Measurements from ENCODE around the gene PRR11.
A peak's percentile ranks its signal among the peaks of the same experiment; 100 is the strongest.
"Not testable (repeated sequence)": the region's sequence is repeated elsewhere in the genome, so short reads cannot be mapped to it uniquely, and the experiment has no call there.

Gene PRR11

DNA sequence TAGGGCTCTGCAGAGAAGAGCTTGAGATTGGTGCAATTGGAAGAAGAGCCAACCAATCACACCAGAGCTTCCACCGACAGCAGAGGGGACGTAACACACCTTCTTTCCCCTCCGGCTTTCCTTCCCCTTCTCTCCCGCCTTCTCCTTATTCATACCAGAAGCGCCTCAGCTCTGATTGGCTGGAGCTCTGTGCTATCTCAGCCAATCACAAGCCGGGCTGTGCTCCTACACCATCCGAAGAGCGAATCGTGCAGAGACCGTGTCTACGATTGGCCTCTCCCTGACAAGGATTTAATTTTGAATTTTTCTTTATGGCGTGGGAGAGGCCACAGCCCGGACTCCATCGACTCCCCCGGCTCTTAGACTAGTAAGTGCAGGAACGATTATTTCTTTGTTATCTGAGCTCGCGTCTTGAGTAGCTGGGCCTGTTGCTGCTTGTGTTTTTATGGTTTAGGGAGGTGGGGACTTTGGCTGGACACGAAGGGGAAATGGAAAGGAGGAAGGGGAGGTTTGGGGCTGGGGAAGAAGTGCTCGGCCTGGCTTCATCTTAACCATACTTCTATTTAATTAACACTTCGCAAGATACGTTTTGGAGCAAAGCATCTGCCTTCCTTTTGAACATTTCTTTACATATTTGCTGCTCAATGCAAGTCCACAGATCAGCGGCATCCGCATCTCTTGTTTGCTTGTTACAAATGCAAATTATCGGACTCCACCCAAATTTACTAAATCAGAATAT lies at the start of gene PRR11:
PRR11 (plus strand) TSS at position 308 of the 739 bp plus-strand sequence. CDS start 14,007 bp downstream, outside the sequence.
- peak; percentile 75 to 79 for DNase-seq (ENCODE audit: low read depth in 2 of 2)

DNA sequence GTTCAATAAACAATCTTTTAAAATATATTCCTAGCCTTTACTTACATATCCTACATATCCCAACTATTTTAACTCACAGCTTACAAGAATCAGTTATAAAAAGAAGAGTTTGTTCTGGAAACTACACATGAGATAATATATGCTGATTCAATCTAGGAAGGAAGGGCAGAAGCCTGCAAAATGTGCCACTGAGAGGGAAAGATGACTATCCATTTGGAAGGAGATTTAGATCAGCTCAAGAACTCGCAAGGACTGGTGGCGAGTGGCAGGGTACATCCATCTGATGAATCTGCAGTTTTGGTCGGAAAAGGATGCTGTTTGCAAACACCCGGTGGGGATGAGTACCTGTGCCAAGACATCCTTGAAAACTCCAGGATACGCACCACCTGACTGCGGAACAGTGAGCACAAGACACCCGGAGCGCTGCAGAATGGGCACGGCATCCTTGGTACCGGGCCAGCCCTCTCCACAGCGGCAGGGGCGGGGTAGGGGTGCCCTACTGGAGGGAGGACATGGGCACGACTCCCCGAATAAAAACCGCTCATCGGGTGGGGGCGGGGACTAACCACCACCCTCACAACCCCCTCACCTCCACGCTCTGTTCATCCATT lies 49.6 kb upstream of the PRR11 start:
- peak; percentile 54 to 55 for DNase-seq (ENCODE audit: low read depth in 2 of 2)

DNA sequence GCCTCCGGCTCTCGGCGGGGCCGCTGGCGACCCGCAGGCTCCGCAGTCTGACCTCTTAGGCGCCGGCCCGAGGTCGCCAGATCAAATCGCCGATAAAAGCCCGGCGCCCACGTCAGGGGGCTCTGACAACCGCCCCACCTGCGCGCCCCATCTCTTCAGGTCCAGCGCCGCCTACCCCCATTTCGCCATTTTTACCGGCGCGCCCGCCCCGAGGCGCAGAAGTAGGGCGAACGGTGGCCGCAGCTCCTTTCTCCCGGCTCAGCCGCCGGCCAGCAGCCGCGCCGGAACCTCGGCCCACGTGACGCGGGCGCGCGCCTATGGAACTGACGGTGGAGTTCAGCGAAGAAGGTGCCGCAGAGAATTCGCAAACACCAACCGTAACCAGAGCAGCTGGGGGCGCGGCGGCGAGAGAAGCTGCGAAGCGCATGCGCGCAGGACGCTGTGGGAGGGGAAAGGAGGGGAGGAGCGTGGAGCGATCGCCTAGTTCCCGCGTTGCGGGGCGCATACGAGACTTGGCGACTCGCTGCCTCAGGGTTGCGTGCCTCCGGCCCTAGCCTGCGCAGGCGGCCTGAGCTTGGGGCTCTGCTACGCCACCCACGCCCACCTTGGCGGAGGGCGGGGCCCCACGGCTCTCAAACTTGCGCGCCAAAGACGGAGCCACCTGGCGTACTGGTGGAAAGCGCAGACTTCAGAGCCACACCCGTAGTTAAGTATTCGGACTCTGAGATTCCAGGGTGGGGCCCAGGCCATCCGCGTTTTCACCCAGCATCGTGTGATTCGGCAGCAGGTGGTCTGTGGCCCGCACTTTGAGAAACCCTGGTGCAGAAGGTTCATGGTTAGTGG lies 48.9 kb upstream of the PRR11 start, which contains the start of gene TRIM37:
TRIM37 (minus strand) TSS at position 418 of the 843 bp plus-strand sequence. CDS start 419 bp downstream, outside the sequence.
- peak; percentile 95 to 98 for DNase-seq (ENCODE audit: low read depth in 2 of 2)

DNA sequence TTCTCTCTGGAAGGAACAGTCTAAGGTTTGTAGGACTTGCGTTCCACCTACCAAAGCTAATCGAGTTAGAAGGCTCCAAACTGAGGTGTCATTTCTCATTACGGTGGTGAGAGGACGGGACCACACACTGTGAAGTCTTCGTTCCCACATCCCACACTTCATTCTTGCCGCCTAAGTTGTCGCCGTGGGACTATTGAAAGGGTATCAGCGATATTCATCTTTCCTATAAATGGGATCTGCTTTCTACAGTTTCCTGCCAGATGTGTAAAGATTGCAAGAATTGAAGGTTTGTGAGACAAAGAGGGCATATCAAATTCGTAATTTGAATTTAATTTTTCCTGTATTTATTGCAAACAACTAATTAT lies 48.3 kb upstream of the PRR11 start:
- DNase-seq (ENCODE audit: low read depth in 2 of 2) = peak in 1 of 2 donors; percentile 11

DNA sequence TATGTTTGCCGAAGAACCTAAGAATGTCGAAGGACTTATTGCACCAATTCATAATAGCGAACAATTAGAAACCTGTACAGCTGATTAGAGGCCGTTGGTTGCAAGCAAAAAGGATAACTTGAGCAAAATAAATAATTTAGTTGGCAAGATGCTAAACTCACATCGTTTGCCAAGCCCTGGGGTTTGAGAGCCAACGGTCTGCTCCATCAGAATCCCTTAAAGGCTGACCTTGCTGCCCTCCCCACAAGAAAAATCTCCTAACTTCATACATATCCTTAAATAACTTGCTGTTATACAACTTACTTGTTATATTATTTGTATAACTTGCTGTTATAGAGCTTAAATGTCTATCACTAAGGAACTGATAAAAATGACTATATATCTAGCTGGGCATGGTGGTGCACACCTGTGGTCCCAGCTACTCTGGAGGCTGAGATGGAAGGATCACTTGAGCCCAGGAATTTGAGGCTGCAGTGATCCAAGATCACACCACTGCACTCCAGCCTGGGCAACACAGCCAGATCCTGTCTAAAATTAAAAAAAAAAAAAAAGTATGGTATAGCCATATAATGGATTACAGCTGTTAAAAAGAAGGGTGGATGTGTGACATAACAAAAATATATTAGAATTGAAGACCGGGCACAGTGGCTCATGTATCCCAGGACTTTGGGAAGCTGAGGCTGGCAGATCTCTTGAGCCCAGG lies 47.0 kb upstream of the PRR11 start:
- no peak for DNase-seq (ENCODE audit: low read depth in 2 of 2)

DNA sequence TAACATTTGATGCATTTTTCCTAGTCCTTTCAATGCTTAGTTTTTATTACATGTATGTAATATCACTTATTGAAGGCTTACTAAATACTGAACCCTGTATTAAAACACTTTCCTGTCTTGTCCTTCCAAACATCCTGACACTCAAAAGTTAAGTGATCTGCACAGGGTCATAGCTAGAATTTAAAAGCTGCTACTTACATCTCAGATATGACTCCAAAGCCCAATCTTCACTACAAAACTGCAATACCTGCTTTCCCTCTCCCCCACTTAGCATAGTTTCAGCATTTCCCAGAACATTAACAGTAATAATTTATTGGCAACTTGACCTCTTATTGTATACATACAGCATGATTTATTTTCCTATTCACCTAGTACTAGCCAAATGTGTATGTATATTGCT lies 44.6 kb upstream of the PRR11 start:
- no peak for DNase-seq (ENCODE audit: low read depth in 2 of 2)

DNA sequence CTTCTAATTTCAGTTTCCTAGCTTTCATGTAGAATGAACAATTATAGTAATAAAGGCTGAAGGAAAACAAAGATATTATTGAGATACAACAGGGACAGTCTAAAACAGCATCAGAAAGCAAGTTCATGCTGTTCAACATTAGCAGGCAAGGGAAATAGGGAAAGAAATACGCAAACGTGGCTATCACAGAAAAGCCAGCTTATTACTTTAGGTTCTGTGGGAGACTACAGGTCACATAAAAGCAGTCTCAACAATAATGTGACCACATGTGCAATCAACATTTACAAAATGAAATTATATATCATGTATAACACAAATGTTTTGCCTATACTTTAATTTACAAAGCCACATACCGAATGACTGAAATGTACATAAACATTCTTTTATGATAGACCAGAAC lies 44.0 kb upstream of the PRR11 start:
- DNase-seq (ENCODE audit: low read depth in 2 of 2) = no peak

DNA sequence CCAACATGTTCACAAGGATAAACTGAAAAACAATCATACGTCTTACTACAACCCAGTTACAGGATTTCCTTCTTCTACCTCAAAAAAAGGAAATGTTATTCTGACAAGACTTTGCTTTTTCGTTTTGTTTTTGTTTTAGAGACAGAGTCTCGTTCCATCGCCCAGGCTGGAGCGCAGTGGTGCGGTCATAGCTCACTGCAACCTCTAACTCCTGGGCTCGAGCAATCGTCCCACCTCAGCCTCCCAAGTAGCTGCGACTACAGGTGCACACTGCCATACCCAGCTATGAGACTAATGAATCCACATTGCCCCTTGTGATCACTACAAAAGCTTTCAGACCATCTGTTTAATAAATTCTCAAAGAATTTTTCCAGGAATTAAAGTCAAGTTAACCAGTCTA lies 40.1 kb upstream of the PRR11 start:
- DNase-seq (ENCODE audit: low read depth in 2 of 2) = no peak

DNA sequence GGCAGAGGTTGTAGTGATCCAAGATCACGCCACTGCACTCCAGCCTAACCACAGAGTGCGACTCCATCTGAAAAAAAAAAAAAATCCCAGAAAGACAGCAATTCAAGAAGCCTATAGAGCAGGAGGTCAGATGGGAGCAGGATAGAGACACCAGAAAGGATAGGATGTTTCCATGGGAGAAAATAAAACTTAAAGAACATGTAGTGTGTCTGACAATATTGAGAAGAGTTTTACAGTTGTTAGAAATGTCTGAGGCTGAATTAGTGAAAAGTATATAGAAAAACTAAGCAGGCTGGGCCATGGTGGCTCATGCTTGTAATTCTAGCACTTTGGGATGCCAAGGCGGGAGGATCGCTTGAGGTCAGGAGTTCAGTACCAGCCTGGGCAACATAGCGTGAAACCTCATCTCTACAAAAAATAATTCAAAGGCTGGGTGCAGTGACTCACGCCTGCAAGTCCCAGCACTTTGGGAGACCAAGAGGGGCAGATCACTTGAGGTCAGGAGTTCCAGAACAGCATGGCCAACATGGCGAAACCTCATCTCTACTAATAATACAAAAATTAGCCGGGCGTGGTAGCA lies 33.6 kb upstream of the PRR11 start:
- DNase-seq (ENCODE audit: low read depth in 2 of 2) = no peak

DNA sequence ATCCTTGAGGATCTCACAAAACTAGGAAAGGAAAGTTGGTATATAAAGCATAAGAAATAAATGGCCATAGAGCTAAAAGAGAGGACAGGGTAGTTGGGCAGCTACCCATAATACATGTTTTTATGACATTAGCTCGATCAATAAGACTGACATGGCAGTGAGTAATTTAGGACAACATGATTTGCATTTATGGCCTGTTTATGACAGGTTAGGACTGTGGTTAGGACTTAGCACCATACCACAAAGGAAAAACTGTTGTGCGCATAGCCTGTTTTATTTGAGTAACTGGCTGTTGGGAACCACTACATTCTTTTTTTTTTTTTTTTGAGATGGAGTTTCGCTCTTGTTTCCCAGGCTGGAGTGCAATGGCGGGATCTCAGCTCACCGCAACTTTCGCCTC lies 30.9 kb upstream of the PRR11 start:
- DNase-seq (ENCODE audit: low read depth in 2 of 2) = no peak

DNA sequence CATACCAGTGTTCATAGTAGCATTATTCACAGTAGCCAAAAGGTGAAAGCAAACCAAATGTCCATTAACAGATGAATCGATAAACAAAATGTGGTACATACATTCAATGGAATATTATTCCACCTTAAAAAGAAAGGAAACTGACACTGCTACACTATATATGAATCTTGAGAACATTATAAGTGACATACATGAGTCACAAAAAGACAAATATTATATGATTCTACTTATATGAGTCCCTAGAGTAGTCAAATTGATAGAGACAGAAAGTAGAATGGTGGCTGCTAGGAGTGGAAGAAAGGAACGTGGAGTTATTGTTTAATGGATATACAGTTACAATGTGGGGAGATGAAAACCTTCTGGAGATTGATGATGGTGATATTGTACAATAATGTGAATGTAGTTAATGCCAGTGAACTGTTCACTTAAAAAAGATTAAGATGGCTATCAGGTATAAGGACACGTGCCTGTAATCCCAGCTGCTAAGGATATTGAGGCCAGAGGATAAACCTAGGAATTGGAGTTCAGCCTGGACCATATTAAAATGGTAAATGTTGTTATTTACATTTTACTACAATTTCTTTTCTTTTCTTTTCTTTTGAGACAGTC lies 28.6 kb upstream of the PRR11 start:
- DNase-seq (ENCODE audit: low read depth in 2 of 2) = no peak

DNA sequence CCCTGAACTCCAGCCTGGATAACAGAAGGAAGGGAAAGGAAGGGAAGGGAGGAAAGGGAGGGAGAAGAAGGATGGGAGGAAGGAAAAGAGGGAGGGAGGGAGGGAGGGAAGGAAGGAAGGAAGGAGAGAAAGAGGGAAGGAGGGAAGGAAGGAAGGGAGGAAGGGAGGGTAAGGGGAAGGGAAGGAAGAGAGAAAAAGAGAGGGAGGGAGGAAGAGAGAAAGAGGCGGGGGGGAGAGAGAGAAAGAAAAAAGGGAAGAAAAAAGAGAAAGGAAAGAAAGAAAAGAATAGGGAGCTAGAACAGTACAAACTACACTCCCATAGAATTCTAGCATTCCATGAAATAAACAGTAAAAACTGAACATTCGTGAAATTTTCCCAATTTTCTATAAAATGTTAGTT lies 25.7 kb upstream of the PRR11 start:
- DNase-seq (ENCODE audit: low read depth in 2 of 2) = no peak

DNA sequence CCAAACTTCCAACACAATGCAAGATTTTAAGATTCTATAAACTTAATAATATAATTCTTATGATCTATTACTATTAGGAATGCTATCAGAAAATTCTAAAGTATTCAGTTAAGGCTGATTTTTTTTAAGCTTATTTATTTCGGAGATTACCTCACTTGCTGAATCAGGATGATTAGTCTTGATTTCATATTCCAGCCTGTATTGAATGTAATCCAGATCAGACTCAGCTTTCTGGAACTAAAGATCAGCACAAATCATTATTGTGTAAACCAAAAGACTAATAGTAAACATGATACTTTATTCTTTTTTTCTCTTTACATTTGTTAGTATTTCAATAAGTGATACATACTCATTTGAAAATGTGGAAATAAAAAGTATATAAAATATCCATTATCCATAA lies 24.4 kb upstream of the PRR11 start:
- DNase-seq (ENCODE audit: low read depth in 2 of 2) = no peak

DNA sequence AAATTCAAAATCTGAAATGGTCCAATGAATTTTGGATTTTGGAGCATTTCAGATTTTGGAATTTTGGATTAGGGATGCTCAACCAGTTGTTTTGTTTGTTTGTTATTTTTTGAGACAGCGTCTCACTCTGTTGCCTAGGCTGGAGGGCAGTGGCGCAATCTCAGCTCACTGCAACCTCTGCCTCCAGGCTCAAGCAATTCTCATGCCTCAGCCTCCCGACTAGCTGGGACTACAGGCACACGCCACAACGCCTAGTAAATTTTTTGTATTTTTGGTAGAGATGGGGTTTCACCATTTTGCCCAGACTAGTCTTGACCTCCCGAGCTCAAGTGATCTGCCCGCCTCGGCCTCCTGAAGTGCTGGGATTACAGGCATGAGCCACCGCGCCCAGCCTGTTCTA lies 17.2 kb upstream of the PRR11 start:
- not testable (repeated sequence) for DNase-seq (ENCODE audit: low read depth in 2 of 2)

DNA sequence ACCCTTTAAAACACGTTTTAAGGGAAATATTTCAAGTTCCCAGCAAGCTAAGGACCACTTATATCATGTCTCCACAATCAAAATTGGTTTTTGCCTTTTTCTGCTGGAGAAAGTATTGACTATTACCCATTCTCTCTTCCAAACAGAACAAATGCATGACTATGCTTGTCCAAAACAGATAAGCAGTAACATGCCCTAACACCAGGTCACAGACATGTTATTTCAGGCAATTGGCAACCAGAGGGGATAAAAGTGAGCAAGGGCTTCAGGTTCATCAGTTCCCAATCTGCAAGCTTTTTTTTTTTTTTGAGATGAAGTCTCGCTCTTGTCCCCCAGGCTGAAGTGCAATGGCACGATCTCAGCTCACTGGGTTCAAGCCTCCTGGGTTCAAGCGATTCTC lies 15.6 kb upstream of the PRR11 start:
- DNase-seq (ENCODE audit: low read depth in 2 of 2) = no peak

DNA sequence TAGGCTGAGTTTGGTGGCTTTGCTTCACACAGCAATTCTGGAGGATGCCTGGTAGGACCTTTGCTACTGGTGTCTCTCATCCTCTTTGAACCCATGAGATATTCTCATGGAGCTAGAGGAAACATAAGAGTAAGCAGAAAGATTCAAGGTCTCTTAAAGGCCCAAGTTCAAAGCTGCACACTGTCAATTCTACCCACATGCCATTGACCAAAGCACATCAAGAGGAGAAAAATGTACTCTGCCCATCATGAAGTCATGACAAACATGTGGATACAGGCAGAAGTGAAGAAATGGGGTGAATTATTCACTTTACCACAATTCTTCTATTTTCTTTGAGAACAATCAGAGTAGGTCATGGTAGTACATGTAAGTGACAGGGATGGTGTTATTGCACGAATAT lies 13.7 kb upstream of the PRR11 start:
- no peak for DNase-seq (ENCODE audit: low read depth in 2 of 2)

DNA sequence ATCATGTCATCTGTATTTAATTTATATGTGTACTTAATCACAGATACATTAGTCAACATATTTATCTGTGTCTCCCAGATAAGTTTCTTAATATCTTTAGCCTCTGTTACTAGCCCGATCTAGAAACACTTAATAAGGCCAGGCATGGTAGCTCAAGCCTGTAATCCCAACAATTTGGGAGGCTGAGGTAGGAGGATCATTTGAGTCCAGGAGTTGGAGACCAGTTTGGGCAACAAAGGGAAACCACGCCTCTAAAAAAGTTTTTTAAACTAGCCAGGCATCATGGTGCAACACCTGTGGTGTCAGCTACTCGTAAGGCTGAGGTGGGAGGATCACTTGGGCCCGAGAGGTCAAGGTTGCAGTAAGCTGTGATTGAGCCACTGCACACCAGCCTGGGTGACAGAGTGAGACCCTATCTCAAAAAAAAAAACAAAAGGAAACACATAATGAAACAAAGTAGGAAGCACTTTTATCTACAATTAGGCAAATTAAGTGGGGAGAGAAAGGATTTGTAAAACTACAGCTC lies 9.9 kb upstream of the PRR11 start:
- DNase-seq (ENCODE audit: low read depth in 2 of 2) = no peak

DNA sequence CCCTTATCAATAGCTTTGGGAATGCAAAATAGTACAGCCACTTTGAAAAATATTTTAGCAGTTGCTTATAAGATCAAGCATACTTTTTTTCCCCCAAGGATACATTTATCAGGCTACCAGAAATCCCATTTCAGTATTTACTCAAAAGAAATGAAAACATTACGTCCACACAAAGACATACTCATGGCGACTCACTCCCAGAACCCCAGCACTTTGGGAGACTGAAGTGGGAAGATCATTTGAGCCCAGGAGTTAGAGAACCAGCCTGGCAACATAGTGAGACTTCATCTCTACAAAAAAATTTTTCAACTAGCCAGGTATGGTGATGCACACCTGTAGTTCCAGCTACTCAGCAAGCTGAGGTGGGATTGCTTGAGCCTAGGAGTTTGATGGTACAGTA lies 6.5 kb upstream of the PRR11 start:
- no peak for DNase-seq (ENCODE audit: low read depth in 2 of 2)

DNA sequence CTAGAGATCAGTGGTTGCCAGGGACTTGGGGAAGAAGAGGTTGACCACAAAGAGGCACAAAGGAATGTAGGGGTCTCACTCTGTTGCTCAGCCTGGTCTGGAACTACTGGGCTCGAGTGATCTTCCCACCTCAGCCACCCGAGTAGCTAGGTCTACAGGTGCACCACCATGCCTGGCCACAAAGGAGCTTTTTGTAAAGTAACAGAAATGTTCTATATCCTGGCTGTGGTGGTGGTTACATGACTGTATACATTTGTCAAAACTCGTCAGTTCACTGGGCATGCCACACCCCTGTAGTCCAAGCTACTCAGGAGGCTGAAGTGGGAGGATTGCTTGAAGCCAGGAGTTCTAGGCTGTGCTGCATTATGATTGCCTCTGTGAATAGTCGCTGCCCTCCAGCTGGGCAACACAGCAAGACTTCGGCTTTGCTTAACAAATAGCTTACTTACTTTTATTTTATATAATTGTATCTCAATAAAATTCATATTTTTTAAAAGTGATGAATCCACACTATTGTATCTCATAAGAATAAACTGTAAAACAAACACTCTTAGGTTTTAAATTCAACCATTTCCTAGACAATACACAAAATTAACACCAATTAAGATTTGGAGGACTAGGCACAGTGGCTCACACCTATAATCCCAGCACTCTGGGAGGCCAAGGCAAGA lies 5.6 kb upstream of the PRR11 start:
- DNase-seq (ENCODE audit: low read depth in 2 of 2) = no peak

DNA sequence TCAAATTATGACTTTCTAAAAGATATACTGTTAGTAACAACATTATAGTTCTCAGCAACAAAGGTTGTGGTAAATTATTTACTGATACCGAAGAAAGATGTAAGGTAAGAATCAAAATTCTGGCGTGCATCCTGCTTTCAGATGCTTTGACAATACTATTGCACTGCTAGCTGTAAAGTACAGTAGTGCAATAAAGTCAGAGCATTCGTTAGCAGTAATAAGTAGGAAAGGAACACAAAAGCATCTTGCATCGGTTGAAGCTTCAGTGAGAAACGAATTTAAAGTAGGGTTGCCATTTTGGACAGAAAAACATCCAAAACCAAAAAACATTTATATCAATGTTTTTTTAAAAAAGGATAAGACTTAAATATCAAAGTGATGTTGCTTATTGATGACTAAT lies 4.5 kb upstream of the PRR11 start:
- no peak for DNase-seq (ENCODE audit: low read depth in 2 of 2)
